Ectodermal cell (in vitro differentiated cells): ENCODE results near the gene SLC25A11.
"Not testable (repeated sequence)": the region's sequence is repeated elsewhere in the genome, so short reads cannot be mapped to it uniquely, and the experiment has no call there.

Source experiments
- H3K27ac ChIP-seq: 2 replicates; pipeline ENCODE4 v1.7.0; 2013; ENCODE audit warnings: mild to moderate bottlenecking, low read depth, low read length; ENCODE audit not compliant: insufficient read depth, poor library complexity, severe bottlenecking
- H3K27me3 ChIP-seq: 2 replicates; pipeline ENCODE4 v1.7.0; 2013; ENCODE audit warnings: mild to moderate bottlenecking, low read length; ENCODE audit not compliant: insufficient read depth, control insufficient read depth, poor library complexity, severe bottlenecking
- H3K36me3 ChIP-seq: one replicate; pipeline ENCODE4 v1.7.0; 2013; ENCODE audit warnings: low read length; ENCODE audit not compliant: control insufficient read depth, insufficient read depth
- H3K4me1 ChIP-seq: one replicate; pipeline ENCODE4 v1.7.0; 2013; ENCODE audit warnings: low read length; ENCODE audit not compliant: control insufficient read depth, insufficient read depth
- H3K4me3 ChIP-seq: 2 replicates; pipeline ENCODE4 v1.7.0; 2013; ENCODE audit warnings: low read depth, low read length, control low read depth; ENCODE audit not compliant: insufficient read depth
- H3K9me3 ChIP-seq: 2 replicates; pipeline ENCODE4 v1.7.0; 2013; ENCODE audit warnings: mild to moderate bottlenecking, low read length, moderate library complexity; ENCODE audit not compliant: control insufficient read depth
- WGBS, 2 experiments: methylation state at CpG; one replicate each; pipeline ENCODE4 v1.1.7; 2013; ENCODE audit warnings: missing lambda C conversion rate in 2 of 2; 5-methylcytosine and 5-hydroxymethylcytosine counted together

The SLC25A11 gene

GRCh38 chr17:4920351-4921048 is 19.3 kb downstream of the SLC25A11 start:
- no peak overlapping the region for H3K27ac ChIP-seq
- 94% methylated on average over 10 of the region's 10 CpGs for WGBS, 2 experiments
- no peaks in the 10 kb centered on the region for H3K27me3 ChIP-seq
- no peaks in the 10 kb centered on the region for H3K4me1 ChIP-seq
- H3K4me3 ChIP-seq = no peak overlapping the region
- no peaks in the 10 kb centered on the region for H3K9me3 ChIP-seq
- no peaks in the 10 kb centered on the region for H3K36me3 ChIP-seq

- Histone ChIP-seq H3K9me3 (no peaks in the 10 kb centered on the region), H3K27me3 (no peaks in the 10 kb centered on the region), H3K36me3 (no peaks in the 10 kb centered on the region), H3K4me1 (no peaks in the 10 kb centered on the region), H3K27ac (no peak overlapping the region), H3K4me3 (no peak overlapping the region)
- 72% methylated on average over 7 of the region's 8 CpGs for WGBS, 2 experiments
Measured at GRCh38 chr17:4919511-4920047, 20.3 kb downstream of the SLC25A11 start.

- H3K4me1 ChIP-seq, H3K4me3 ChIP-seq, H3K27ac ChIP-seq, H3K9me3 ChIP-seq, H3K27me3 ChIP-seq, H3K36me3 ChIP-seq: not testable (repeated sequence)
- 89 to 95% methylated on average over 3 to 4 of the region's 4 CpGs for WGBS, 2 experiments
Measured at GRCh38 chr17:4914551-4914950, 25.3 kb downstream of the SLC25A11 start.

- 82 to 100% methylated on average over 1 of the region's 1 CpG for WGBS, 2 experiments
Measured at GRCh38 chr17:4913994-4914393, 25.9 kb downstream of the SLC25A11 start.

GRCh38 chr17:4908711-4909496 is 30.9 kb downstream of the SLC25A11 start:
- no peak overlapping the region for H3K27ac ChIP-seq

More at GRCh38 chr17:4913994-4914393, 25.9 kb downstream of the SLC25A11 start:
- no peaks in the 10 kb centered on the region for H3K9me3 ChIP-seq
- H3K27ac ChIP-seq = no peak overlapping the region
- no peak overlapping the region for H3K4me3 ChIP-seq
- H3K4me1 ChIP-seq = no peaks in the 10 kb centered on the region
- H3K27me3 ChIP-seq = no peaks in the 10 kb centered on the region
- H3K36me3 ChIP-seq = no peaks in the 10 kb centered on the region

GRCh38 chr17:4908301-4908700 is 31.5 kb downstream of the SLC25A11 start:
- H3K36me3 ChIP-seq = no peaks in the 10 kb centered on the region
- H3K4me1 ChIP-seq = peaks cover 7% of the 10 kb centered on the region
- no peak overlapping the region for H3K27ac ChIP-seq
- 26% methylated on average over 10 of the region's 10 CpGs for WGBS, 2 experiments
- no peaks in the 10 kb centered on the region for H3K27me3 ChIP-seq
- H3K4me3 ChIP-seq = no peak overlapping the region
- H3K9me3 ChIP-seq = no peaks in the 10 kb centered on the region

More at GRCh38 chr17:4908711-4909496, 30.9 kb downstream of the SLC25A11 start:
- H3K4me3 ChIP-seq = no peak overlapping the region
- peaks cover 7% of the 10 kb centered on the region for H3K4me1 ChIP-seq
- H3K9me3 ChIP-seq = no peaks in the 10 kb centered on the region
- H3K27me3 ChIP-seq = no peaks in the 10 kb centered on the region
- no peaks in the 10 kb centered on the region for H3K36me3 ChIP-seq
- WGBS, 2 experiments = 33 to 35% methylated on average over 20 of the region's 20 CpGs

- H3K27ac ChIP-seq, H3K9me3 ChIP-seq, H3K4me1 ChIP-seq, H3K36me3 ChIP-seq, H3K27me3 ChIP-seq, H3K4me3 ChIP-seq: not testable (repeated sequence)
Measured at GRCh38 chr17:4906642-4907041, 33.2 kb downstream of the SLC25A11 start.

GRCh38 chr17:4903051-4903818 is 36.6 kb downstream of the SLC25A11 start, which contains the start of gene CHRNE:
TSS of gene CHRNE (minus strand) at chr17:4903098. CDS start at chr17:4903063, 35 bp downstream.
- H3K4me1 ChIP-seq = peaks cover under 1% of the 10 kb centered on the region
- H3K27ac ChIP-seq = no peak within 1 kb of the TSS
- no peaks in the 10 kb centered on the region for H3K36me3 ChIP-seq
- H3K27me3 ChIP-seq = no peaks in the 10 kb centered on the region
- WGBS, 2 experiments = 49 to 52% methylated on average over 10 of the region's 10 CpGs
- no peaks in the 10 kb centered on the region for H3K9me3 ChIP-seq
- H3K4me3 ChIP-seq = no peak within 1 kb of the TSS

GRCh38 chr17:4902540-4902939 is 37.3 kb downstream of the SLC25A11 start:
- Histone ChIP-seq H3K27ac (no peak overlapping the region), H3K9me3 (no peaks in the 10 kb centered on the region), H3K4me3 (no peak overlapping the region), H3K4me1 (no peaks in the 10 kb centered on the region), H3K27me3 (no peaks in the 10 kb centered on the region), H3K36me3 (no peaks in the 10 kb centered on the region)
- 95% methylated on average over 8 of the region's 8 CpGs for WGBS, 2 experiments
